H1 (cell line): ENCODE data around the gene RAPGEF1. TPM values are rescaled to one million over a fixed set of nuclear protein-coding genes. Genes with fewer than 3 reads are reported as not detected.

Experiments
- CTCF ChIA-PET: fragments of 300-600 bp; sonication (Branson Sonifier 250); formaldehyde crosslinking; loops from one replicate; lab custom pipeline; 2021; ENCODE audit not compliant: partially characterized antibody; lab: Charles Lee
- POLR2A ChIA-PET: fragments of 300-600 bp; sonication (Branson Sonifier 250); formaldehyde crosslinking; loops from one replicate; lab custom pipeline; 2021; ENCODE audit warnings: inconsistent platforms; ENCODE audit not compliant: partially characterized antibody; lab: Charles Lee
- DNase-seq, 2 experiments: peaks; one replicate each; pipeline versions ENCODE4 v3.0.0 to v3.0.0-alpha.2; 2010 to 2022; ENCODE audit warnings: low spot score in 2 of 2, low read depth in 1 of 2, mixed read lengths in 1 of 2
- FAIRE-seq: peaks from 2 replicates; lab custom pipeline; 2011; peaks lifted over from hg19 to GRCh38; lab: Jason Lieb, UNC
- H2AFZ ChIP-seq: 2 replicates; pipeline ENCODE4 v1.8.1; 2012; ENCODE audit warnings: low read length, inconsistent platforms
- H2AK5ac ChIP-seq: 2 replicates; pipeline ENCODE4 v1.6.1; 2013; ENCODE audit warnings: low read depth, low read length
- H2BK120ac ChIP-seq: replicated peaks from 2 replicates; pipeline ENCODE3; 2013; ENCODE audit warnings: low read depth, low read length, inconsistent platforms
- H2BK12ac ChIP-seq: 2 replicates; pipeline ENCODE4 v1.6.1; 2013; ENCODE audit warnings: low read depth, low read length
- H2BK15ac ChIP-seq: 2 replicates; pipeline ENCODE4 v1.6.1; 2013; ENCODE audit warnings: low read length
- H2BK20ac ChIP-seq: 2 replicates; pipeline ENCODE4 v1.6.1; 2013; ENCODE audit warnings: low read length
- H2BK5ac ChIP-seq: 2 replicates; pipeline ENCODE4 v1.6.1; 2013; ENCODE audit warnings: low read depth, low read length
- H3K14ac ChIP-seq: 2 replicates; pipeline ENCODE4 v1.6.1; 2013; ENCODE audit warnings: inconsistent platforms; ENCODE audit not compliant: insufficient read length
- H3K18ac ChIP-seq: 2 replicates; pipeline ENCODE4 v1.6.1; 2013; ENCODE audit warnings: low read length; ENCODE audit errors: extremely low read depth
- H3K23ac ChIP-seq: 2 replicates; pipeline ENCODE4 v1.6.1; 2013; ENCODE audit warnings: inconsistent platforms; ENCODE audit not compliant: insufficient read length
- H3K23me2 ChIP-seq: 2 replicates; pipeline ENCODE4 v1.6.1; 2013; ENCODE audit warnings: low read depth, low read length
- H3K27ac ChIP-seq: 2 replicates; pipeline ENCODE4 v1.6.1; 2011; ENCODE audit warnings: low read depth, low read length, inconsistent platforms
- H3K27me3 ChIP-seq, 4 experiments: replicated peaks in 1 of 4; 1 replicate in 1 of 4; 2 replicates in 3 of 4; pipeline versions ENCODE4 v1.6.1 to v1.8.1; 2011 to 2013; ENCODE audit warnings: low read length in 3 of 4, mild to moderate bottlenecking in 3 of 4, inconsistent platforms in 2 of 4, mixed read lengths in 2 of 4, moderate library complexity in 1 of 4; ENCODE audit not compliant: control insufficient read depth in 3 of 4, insufficient read depth in 3 of 4; ENCODE audit errors: extremely low read depth in 1 of 4
- H3K36me3 ChIP-seq, 4 experiments: 2 replicates each; pipeline versions ENCODE4 v1.6.1 to v1.8.1; 2011 to 2013; ENCODE audit warnings: mild to moderate bottlenecking in 4 of 4, low read length in 3 of 4, moderate library complexity in 2 of 4, control low read depth in 1 of 4, inconsistent platforms in 1 of 4; ENCODE audit not compliant: insufficient read depth in 4 of 4, control insufficient read depth in 2 of 4
- H3K4ac ChIP-seq: replicated peaks from 2 replicates; pipeline ENCODE3; 2013; ENCODE audit warnings: low read length, low read depth, mixed read lengths, inconsistent platforms; ENCODE audit not compliant: insufficient read length
- H3K4me1 ChIP-seq, 4 experiments: replicated peaks in 1 of 4; 1 replicate in 1 of 4; 2 replicates in 3 of 4; pipeline versions ENCODE4 v1.6.1 to v1.8.1; 2011 to 2013; ENCODE audit warnings: low read length in 3 of 4, inconsistent platforms in 2 of 4, mixed read lengths in 1 of 4; ENCODE audit not compliant: insufficient read depth in 4 of 4, control insufficient read depth in 3 of 4
- H3K4me2 ChIP-seq, 2 experiments: 2 replicates each; pipeline versions ENCODE4 v1.6.1 to v1.8.1; 2011 to 2013; ENCODE audit warnings: low read depth in 2 of 2, low read length in 2 of 2, control low read depth in 1 of 2, inconsistent platforms in 1 of 2, mild to moderate bottlenecking in 1 of 2; ENCODE audit not compliant: insufficient read depth in 1 of 2
- H3K4me3 ChIP-seq, 4 experiments: fragments of 200-600, 300-600 bp in 1 of 4; sonication (generic), shearing (Covaris generic), sonication (Bioruptor Twin) in 1 of 4; 2 replicates each; pipeline versions ENCODE4 v1.5.1 to v1.8.1; 2011 to 2016; ENCODE audit warnings: low read length in 4 of 4, low read depth in 3 of 4, control low read depth in 2 of 4, inconsistent platforms in 2 of 4, mild to moderate bottlenecking in 2 of 4, mixed read lengths in 1 of 4, moderate library complexity in 1 of 4; ENCODE audit not compliant: insufficient read depth in 2 of 4; ENCODE audit errors: extremely low read depth in 1 of 4
- H3K56ac ChIP-seq: replicated peaks from 2 replicates; pipeline ENCODE3; 2013; ENCODE audit warnings: low read depth, mild to moderate bottlenecking, mixed read lengths, low read length, inconsistent platforms; ENCODE audit not compliant: insufficient read length
- H3K79me1 ChIP-seq: 2 replicates; pipeline ENCODE4 v1.6.1; 2013; ENCODE audit warnings: low read depth, low read length, control low read depth
- H3K79me2 ChIP-seq, 2 experiments: 2 replicates each; pipeline versions ENCODE4 v1.6.1 to v1.8.1; 2012 to 2013; ENCODE audit warnings: low read length in 2 of 2, mild to moderate bottlenecking in 2 of 2, inconsistent platforms in 1 of 2; ENCODE audit not compliant: insufficient read depth in 2 of 2, control insufficient read depth in 1 of 2
- H3K9ac ChIP-seq, 4 experiments: replicated peaks in 1 of 4; 1 replicate in 1 of 4; 2 replicates in 3 of 4; pipeline versions ENCODE4 v1.6.1 to v1.8.1; 2011 to 2013; ENCODE audit warnings: low read depth in 3 of 4, low read length in 3 of 4, control low read depth in 2 of 4, mild to moderate bottlenecking in 2 of 4, moderate library complexity in 2 of 4, inconsistent platforms in 1 of 4; ENCODE audit errors: extremely low read depth in 1 of 4
- H3K9me3 ChIP-seq, 2 experiments: 2 replicates each; pipeline versions ENCODE4 v1.6.1 to v1.8.1; 2012 to 2013; ENCODE audit warnings: mild to moderate bottlenecking in 2 of 2, moderate library complexity in 2 of 2, control low read depth in 1 of 2, inconsistent platforms in 1 of 2, low read depth in 1 of 2, low read length in 1 of 2, mixed read lengths in 1 of 2; ENCODE audit not compliant: insufficient read depth in 2 of 2
- H4K20me1 ChIP-seq, 2 experiments: replicated peaks in 1 of 2; 2 replicates each; pipeline versions ENCODE3 to v1.8.1; 2011 to 2013; ENCODE audit warnings: inconsistent platforms in 2 of 2, low read length in 2 of 2, mild to moderate bottlenecking in 1 of 2; ENCODE audit not compliant: insufficient read depth in 2 of 2, control insufficient read depth in 1 of 2
- H4K5ac ChIP-seq: 2 replicates; pipeline ENCODE4 v1.6.1; 2013; ENCODE audit warnings: low read length, low read depth, mixed read lengths, inconsistent platforms; ENCODE audit not compliant: insufficient read length
- H4K8ac ChIP-seq: 2 replicates; pipeline ENCODE4 v1.8.0; 2013; ENCODE audit warnings: mild to moderate bottlenecking, moderate library complexity, low read length, inconsistent platforms; ENCODE audit not compliant: insufficient read depth; ENCODE audit errors: extremely low read depth
- H4K91ac ChIP-seq: replicated peaks from 2 replicates; pipeline ENCODE3; 2013; ENCODE audit warnings: low read length, mixed read lengths, inconsistent platforms; ENCODE audit not compliant: insufficient read length
- BCL11A ChIP-seq, 2 experiments: IDR thresholded peaks; one replicate each; pipeline ENCODE4 v1.6.1; 2011; ENCODE audit warnings: low read depth in 2 of 2, low read length in 2 of 2, mild to moderate bottlenecking in 2 of 2
- CEBPB ChIP-seq: IDR thresholded peaks from 2 replicates; pipeline ENCODE4 v1.6.1; 2012; ENCODE audit warnings: low read depth, low read length
- EGR1 ChIP-seq: IDR thresholded peaks from 2 replicates; pipeline ENCODE4 v1.6.1; 2011; ENCODE audit warnings: low read depth, low read length, borderline replicate concordance
- POU5F1 ChIP-seq: IDR thresholded peaks from 2 replicates; pipeline ENCODE4 v1.6.1; 2011; ENCODE audit warnings: low read depth, mild to moderate bottlenecking, low read length, moderate library complexity
- SAP30 ChIP-seq: fragments of 300-600 bp; sonication (generic); IDR thresholded peaks from 2 replicates; pipeline ENCODE4 v1.7.1; 2012; ENCODE audit warnings: low read length, moderate library complexity, mild to moderate bottlenecking, inconsistent platforms; ENCODE audit not compliant: insufficient read depth, insufficient replicate concordance
- SIRT6 ChIP-seq: IDR thresholded peaks from one replicate; pipeline ENCODE4 v1.7.1; 2012; ENCODE audit warnings: low read length, inconsistent platforms
- SP2 ChIP-seq: IDR thresholded peaks from 2 replicates; pipeline ENCODE4 v1.6.1; 2012; ENCODE audit warnings: mild to moderate bottlenecking, low read length, inconsistent platforms
- SRF ChIP-seq: IDR thresholded peaks from 2 replicates; pipeline ENCODE4 v1.6.1; 2011; ENCODE audit warnings: mild to moderate bottlenecking, low read depth, low read length, moderate library complexity
- WGBS, 2 experiments: shearing (Covaris generic) in 1 of 2; methylation state at CpG; one replicate each; pipeline versions ENCODE4 v1.1.6 to v1.1.7; 2013 to 2015; ENCODE audit warnings: low lambda C conversion rate in 2 of 2, mixed read lengths in 2 of 2, inconsistent platforms in 1 of 2, low coverage in 1 of 2, missing lambda C conversion rate in 1 of 2; ENCODE audit not compliant: insufficient replicate concordance in 2 of 2, insufficient coverage in 1 of 2, insufficient read length in 1 of 2; ENCODE audit errors: extremely low coverage in 1 of 2, missing lambda C conversion rate in 1 of 2; 5-methylcytosine and 5-hydroxymethylcytosine counted together
- polyA plus RNA-seq, 7 experiments: library from polyadenylated mRNA; depleted of rRNA in 3 of 7; stranded (reverse) in 5 of 7; unstranded in 2 of 7; fragments of >200 nt in 5 of 7; fragments of 200-250 nt in 2 of 7; gene quantifications; 1 replicate in 5 of 7; 2 replicates in 1 of 7; 4 replicates in 1 of 7; pipeline versions ENCODE4 v1.2.1 to v1.2.3, GENCODE V29; 2011 to 2013; ENCODE audit warnings: missing spikeins in 2 of 7, mixed read lengths in 2 of 7
- total RNA-seq: library from RNA; stranded (reverse); fragmentation: NEBNext Ultra II Directional; extraction: Animal tissue kit (Norgen Biotek cat#: 25700); gene quantifications from 2 replicates; pipeline ENCODE4 v1.2.1, GENCODE V29; 2021
- TF ChIP-seq, protein P1 (sequence below), 3 experiments: IDR thresholded peaks; 1 replicate in 2 of 3; 2 replicates in 1 of 3; pipeline versions ENCODE4 v1.5.1 to v1.6.1; 2011; ENCODE audit warnings: low read length in 3 of 3, mild to moderate bottlenecking in 3 of 3, inconsistent platforms in 2 of 3, low read depth in 1 of 3, moderate library complexity in 1 of 3; ENCODE audit not compliant: insufficient read depth in 1 of 3; ENCODE audit errors: control extremely low read depth in 1 of 3

Gene RAPGEF1
- total and polyA plus RNA-seq, 2 of the 8 experiments (the other 6 are each of a cell fraction or from before 2014, with no cell fraction given): 29.7 to 78.9 TPM

DNA sequence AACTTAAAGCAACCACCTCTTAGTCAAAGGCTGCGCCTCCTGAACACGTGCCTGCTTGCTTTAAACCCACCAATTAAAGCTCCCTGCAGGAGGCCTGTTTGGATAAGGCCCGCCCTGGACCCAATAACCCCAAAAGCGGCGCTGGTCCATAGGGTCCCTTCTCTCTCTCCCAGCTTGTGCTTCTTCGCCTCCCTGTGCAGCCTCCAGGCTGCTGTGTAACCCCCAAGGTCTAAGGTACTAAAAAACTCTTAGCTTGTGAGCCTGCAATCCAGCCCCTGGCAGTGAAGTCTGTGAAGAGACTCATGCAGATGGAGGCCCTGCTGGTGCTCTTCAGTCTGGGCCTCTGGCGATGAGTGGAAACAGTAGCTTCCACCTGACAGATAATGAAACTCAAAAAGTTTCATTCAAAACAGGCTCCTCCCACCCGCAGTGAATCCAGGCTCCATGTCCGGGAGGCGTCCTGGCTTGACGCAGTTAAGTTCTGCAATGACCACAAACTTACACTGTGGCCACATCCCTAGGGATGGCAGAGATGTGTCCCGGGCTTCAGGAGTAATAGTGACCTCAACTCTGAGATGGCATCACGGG, 97.3 kb downstream of the RAPGEF1 start:
- H3K9ac ChIP-seq: no peak overlapping the region
- H3K27ac ChIP-seq: no peak overlapping the region
- no peaks in the 10 kb centered on the region for H3K79me2 ChIP-seq
- no peak for TF ChIP-seq SAP30
- TF ChIP-seq, protein P1, sequence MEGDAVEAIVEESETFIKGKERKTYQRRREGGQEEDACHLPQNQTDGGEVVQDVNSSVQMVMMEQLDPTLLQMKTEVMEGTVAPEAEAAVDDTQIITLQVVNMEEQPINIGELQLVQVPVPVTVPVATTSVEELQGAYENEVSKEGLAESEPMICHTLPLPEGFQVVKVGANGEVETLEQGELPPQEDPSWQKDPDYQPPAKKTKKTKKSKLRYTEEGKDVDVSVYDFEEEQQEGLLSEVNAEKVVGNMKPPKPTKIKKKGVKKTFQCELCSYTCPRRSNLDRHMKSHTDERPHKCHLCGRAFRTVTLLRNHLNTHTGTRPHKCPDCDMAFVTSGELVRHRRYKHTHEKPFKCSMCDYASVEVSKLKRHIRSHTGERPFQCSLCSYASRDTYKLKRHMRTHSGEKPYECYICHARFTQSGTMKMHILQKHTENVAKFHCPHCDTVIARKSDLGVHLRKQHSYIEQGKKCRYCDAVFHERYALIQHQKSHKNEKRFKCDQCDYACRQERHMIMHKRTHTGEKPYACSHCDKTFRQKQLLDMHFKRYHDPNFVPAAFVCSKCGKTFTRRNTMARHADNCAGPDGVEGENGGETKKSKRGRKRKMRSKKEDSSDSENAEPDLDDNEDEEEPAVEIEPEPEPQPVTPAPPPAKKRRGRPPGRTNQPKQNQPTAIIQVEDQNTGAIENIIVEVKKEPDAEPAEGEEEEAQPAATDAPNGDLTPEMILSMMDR (IDR thresholded peaks at IDR 0.05; ENCODE audit: control extremely low read depth in 1 of 3, insufficient read depth in 1 of 3, low read depth in 1 of 3, low read length in 3 of 3): no peak
- TF ChIP-seq SP2: no peak
- TF ChIP-seq EGR1: no peak
- TF ChIP-seq BCL11A (IDR thresholded peaks at IDR 0.05; ENCODE audit: low read depth in 2 of 2, low read length in 2 of 2): no peak
- TF ChIP-seq SRF: no peak
- TF ChIP-seq POU5F1: no peak
- no peak for TF ChIP-seq SIRT6
- no peak for TF ChIP-seq CEBPB
- no peak overlapping the region for H3K18ac ChIP-seq
- H2BK120ac ChIP-seq: no peak overlapping the region
- no peak overlapping the region for H2BK5ac ChIP-seq
- no peak for DNase-seq
- FAIRE-seq: no peak
- H2BK20ac ChIP-seq: no peak overlapping the region
- H3K27me3 ChIP-seq: no peaks in the 10 kb centered on the region
- no peaks in the 10 kb centered on the region; the same call in 1 of the 2 replicates for H3K79me1 ChIP-seq
- H3K4me2 ChIP-seq: no peak overlapping the region
- H4K8ac ChIP-seq: no peak overlapping the region
- H3K4ac ChIP-seq: no peak overlapping the region
- no peak overlapping the region for H3K56ac ChIP-seq
- H2AFZ ChIP-seq: no peak overlapping the region
- no peak overlapping the region for H3K23ac ChIP-seq
- H4K91ac ChIP-seq: no peak overlapping the region
- H2AK5ac ChIP-seq: no peak overlapping the region
- H3K4me3 ChIP-seq: no peak overlapping the region
- CTCF ChIA-PET: interaction anchor here (0.7 to 5.5 kb wide), 12 partner anchors 14 to 139 kb away, joined by 3 to 33 read pairs (median 4); partner anchors contain the start of genes POMT1 and RAPGEF1
- H3K36me3 ChIP-seq: peaks cover 0 to 6% (median 2%) of the 10 kb centered on the region in 4 experiments; a peak in 2 of 8 replicates
- H2BK12ac ChIP-seq: no peak overlapping the region
- H4K20me1 ChIP-seq: no peaks in the 10 kb centered on the region
- WGBS, 2 experiments: 84% methylated on average over 13 of the region's 13 CpGs; no CpG with 5 or more reads in 1 of the 2 experiments
- H4K5ac ChIP-seq: no peak overlapping the region
- H3K14ac ChIP-seq: no peak overlapping the region
- no peak overlapping the region for H2BK15ac ChIP-seq
- H3K4me1 ChIP-seq: peaks cover 0 to 7% (median 5%) of the 10 kb centered on the region in 4 experiments; a peak in 6 of 7 replicates
- H3K23me2 ChIP-seq: no peaks in the 10 kb centered on the region
- POLR2A ChIA-PET: interaction anchor here (1.1 kb wide), 1 partner anchor 35 kb away, joined by 3 read pairs; no protein-coding TSS in a partner anchor
- no peaks in the 10 kb centered on the region for H3K9me3 ChIP-seq
